GM19438 (cell line): ENCODE results near the gene RNASE13.
"Not testable (repeated sequence)": the region's sequence is repeated elsewhere in the genome, so short reads cannot be mapped to it uniquely, and the experiment has no call there.

Source experiments
- ATAC-seq: cut with Tn5 transposase; IDR thresholded peaks from one replicate; pipeline ENCODE4 v1.9.1; 2021; ENCODE audit warnings: low read depth; ENCODE audit not compliant: unreplicated experiment

The RNASE13 gene

GRCh38 chr14:20997564-20997963, 37.0 kb downstream of the RNASE13 start:
- ATAC-seq = no peak

- ATAC-seq = no peak
These were observed 37.5 kb downstream of the RNASE13 start for GRCh38 chr14:20997115-20997514.

GRCh38 chr14:20996521-20996920, 38.1 kb downstream of the RNASE13 start:
- ATAC-seq = no peak

- ATAC-seq = peak; percentile 96
These were observed 44.6 kb downstream of the RNASE13 start, which contains the start of gene METTL17 for GRCh38 chr14:20989787-20990600. TSS of gene METTL17 (plus strand) at chr14:20989980. CDS start at chr14:20990003, 23 bp downstream.

GRCh38 chr14:20989471-20989786, 45.2 kb downstream of the RNASE13 start:
- no peak for ATAC-seq

- ATAC-seq = no peak
These were observed 45.7 kb downstream of the RNASE13 start for GRCh38 chr14:20988717-20989470.

GRCh38 chr14:20986811-20987210, 47.8 kb downstream of the RNASE13 start:
- ATAC-seq = no peak

GRCh38 chr14:20985650-20986049, 49.0 kb downstream of the RNASE13 start:
- ATAC-seq = not testable (repeated sequence)
